Measurements from ENCODE around the gene SPACA5.
"Not testable (repeated sequence)": the region's sequence is repeated elsewhere in the genome, so short reads cannot be mapped to it uniquely, and the experiment has no call there.

GRCh38 chrX:48016583-48017310, 10.0 kb downstream of the SPACA5 start:
- not testable (repeated sequence) for TF ChIP-seq EZH2 (IDR thresholded peaks at IDR 0.05; ENCODE audit: low read length); CTCF (optimal IDR thresholded peaks at IDR 0.05 in 1 of 3, IDR thresholded peaks at IDR 0.05 in 1 of 3, conservative IDR thresholded peaks at IDR 0.05 in 1 of 3; ENCODE audit: extremely low read depth in 1 of 3, insufficient read depth in 2 of 3, low read length in 3 of 3)

Data from keratinocyte (primary cell).